ENCODE results near the gene DIDO1. TPM values are rescaled to one million over a fixed set of nuclear protein-coding genes. Genes with fewer than 3 reads are reported as not detected.

DIDO1 gene
- total RNA-seq, 1 donor from 2014 or later = 58.1 TPM

DNA sequence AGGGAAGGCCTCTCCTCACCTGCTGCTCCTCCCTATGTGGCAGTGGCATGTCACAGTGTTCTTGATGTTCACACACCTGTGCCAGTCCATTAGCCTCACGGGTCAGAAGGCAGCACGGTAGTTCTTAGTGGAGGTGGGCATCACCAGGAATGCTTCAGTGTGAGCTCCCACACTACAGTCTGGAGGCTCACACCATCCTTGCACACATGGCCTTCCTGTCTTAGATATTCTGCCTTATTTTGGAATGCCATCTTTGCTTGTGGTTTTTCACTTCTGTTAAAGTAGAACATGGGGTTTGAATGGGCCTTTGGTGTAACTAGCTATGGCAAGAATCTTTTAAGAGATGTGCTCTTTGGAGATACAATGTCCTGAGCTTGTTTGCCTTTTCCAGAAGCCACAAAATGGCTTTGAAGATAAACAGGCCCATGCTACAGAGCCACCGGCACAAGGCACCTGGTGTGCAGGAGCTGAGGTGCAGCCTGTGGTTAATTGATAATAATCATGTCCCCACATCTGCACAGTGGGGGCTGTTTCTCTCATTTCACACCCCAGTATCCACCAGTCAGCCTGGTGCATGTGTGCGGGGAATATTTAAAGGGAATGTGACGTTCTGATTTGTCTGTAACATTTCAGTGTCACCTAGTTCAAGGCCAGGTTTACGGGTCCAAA is 23.0 kb upstream of the DIDO1 start:
- H3K4me3 Mint-ChIP-seq = no peak overlapping the region
- H3K4me1 Mint-ChIP-seq (ENCODE audit: unreplicated experiment) = no peaks in the 10 kb centered on the region
- peaks cover 37% of the 10 kb centered on the region for H3K36me3 Mint-ChIP-seq
- no peaks in the 10 kb centered on the region for H3K9me3 Mint-ChIP-seq
- TF ChIP-seq, protein P1, sequence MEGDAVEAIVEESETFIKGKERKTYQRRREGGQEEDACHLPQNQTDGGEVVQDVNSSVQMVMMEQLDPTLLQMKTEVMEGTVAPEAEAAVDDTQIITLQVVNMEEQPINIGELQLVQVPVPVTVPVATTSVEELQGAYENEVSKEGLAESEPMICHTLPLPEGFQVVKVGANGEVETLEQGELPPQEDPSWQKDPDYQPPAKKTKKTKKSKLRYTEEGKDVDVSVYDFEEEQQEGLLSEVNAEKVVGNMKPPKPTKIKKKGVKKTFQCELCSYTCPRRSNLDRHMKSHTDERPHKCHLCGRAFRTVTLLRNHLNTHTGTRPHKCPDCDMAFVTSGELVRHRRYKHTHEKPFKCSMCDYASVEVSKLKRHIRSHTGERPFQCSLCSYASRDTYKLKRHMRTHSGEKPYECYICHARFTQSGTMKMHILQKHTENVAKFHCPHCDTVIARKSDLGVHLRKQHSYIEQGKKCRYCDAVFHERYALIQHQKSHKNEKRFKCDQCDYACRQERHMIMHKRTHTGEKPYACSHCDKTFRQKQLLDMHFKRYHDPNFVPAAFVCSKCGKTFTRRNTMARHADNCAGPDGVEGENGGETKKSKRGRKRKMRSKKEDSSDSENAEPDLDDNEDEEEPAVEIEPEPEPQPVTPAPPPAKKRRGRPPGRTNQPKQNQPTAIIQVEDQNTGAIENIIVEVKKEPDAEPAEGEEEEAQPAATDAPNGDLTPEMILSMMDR (conservative IDR thresholded peaks at IDR 0.05) = no peak
- no peak for DNase-seq (ENCODE audit: extremely low spot score, unreplicated experiment)
- no peaks in the 10 kb centered on the region for H3K27me3 Mint-ChIP-seq
- no peak overlapping the region for H3K27ac Mint-ChIP-seq

DNA sequence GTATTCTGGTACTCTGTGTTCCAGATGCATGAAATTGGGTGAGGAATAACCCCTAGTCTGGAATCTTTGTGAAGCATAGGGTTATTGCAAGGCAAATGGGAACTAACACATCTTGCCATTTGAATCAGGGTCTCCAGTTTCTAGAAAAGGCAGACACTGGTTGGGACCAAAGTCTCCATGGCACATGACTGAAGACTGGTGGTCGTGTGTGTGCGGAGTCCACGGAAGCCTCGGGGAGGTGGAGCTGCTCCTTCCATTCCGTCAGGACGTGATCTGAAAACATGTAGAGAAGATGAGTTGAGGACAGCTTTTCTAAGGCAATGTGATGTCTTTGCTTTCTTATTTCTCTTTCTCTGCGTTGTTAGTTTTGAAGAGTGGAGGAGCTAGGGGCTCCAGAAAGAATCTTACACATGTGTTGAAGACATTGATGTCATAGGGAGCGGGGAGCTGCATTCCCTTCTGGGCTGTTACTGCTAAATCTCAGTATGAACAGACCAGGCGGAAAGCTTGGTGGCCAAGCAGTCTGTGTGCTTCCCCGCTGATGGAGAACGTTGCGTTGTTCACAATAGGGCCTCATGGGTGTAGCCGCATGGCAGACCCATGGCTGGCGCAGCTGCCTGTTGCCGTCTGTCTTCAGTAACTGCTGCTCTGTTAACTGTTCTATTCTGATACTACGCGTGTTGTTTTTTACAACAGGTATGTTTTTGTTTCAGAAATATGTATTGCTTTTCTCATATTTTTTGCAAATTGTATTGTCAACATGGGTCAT is 21.4 kb upstream of the DIDO1 start:
- Mint-ChIP-seq H3K27ac (no peak overlapping the region), H3K4me1 (ENCODE audit: unreplicated experiment) (no peaks in the 10 kb centered on the region), H3K27me3 (no peaks in the 10 kb centered on the region), H3K36me3 (peaks cover 40% of the 10 kb centered on the region), H3K9me3 (no peaks in the 10 kb centered on the region), H3K4me3 (no peak overlapping the region)
- TF ChIP-seq, protein P1 (conservative IDR thresholded peaks at IDR 0.05) = no peak
- DNase-seq (ENCODE audit: extremely low spot score, unreplicated experiment) = no peak

DNA sequence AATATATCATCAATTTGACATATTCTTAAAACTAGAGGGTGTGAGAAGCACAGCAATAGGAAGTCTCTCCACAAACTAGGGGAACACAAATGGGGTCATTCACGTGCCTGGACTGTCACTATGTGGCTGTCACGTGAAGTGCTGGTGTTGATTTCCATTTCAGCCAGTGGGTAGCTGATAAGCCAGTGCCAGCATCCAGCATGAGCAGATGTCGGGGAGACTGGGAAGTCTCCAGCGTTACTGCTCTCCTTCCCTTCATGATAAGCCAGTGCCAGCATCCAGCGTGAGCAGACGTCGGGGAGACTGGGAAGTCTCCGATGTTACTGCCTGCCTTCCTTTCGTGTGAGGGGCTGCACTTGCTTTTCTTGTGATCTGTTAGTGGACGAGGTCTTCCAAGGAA is 20.6 kb upstream of the DIDO1 start:
- TF ChIP-seq, protein P1 (conservative IDR thresholded peaks at IDR 0.05) = no peak
- H3K36me3 Mint-ChIP-seq = peaks cover 40% of the 10 kb centered on the region
- H3K9me3 Mint-ChIP-seq = no peaks in the 10 kb centered on the region
- DNase-seq (ENCODE audit: extremely low spot score, unreplicated experiment) = no peak
- H3K27ac Mint-ChIP-seq = no peak overlapping the region
- H3K4me3 Mint-ChIP-seq = no peak overlapping the region
- H3K4me1 Mint-ChIP-seq (ENCODE audit: unreplicated experiment) = no peaks in the 10 kb centered on the region
- H3K27me3 Mint-ChIP-seq = no peaks in the 10 kb centered on the region

DNA sequence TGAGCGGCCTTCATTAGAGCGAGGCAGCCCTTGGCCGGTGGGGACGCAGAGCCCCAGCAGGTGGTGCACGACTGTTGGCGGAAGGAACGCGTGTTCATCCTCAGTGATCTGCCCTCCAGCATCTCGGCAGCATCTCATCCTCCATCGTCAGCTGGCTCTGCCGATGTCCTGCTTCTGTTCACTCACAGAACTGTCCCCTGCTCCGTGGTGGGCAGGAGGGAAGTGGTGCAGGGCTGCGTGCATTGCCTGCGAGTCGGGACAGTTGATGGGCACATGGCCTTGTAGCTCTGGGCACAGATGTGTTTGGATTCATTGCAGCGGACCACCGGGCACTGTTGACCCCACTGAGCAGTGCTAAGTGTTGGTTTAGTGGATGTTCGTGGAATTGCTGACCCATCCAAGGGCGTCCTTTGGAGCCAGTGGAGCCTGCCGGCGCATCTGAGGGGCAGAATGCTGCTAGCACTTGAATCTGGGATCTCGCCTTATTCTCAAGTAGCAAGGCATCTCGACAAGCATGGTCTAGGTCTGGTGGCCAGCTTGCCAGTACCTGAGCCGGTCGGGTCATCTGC is 19.6 kb upstream of the DIDO1 start:
- Mint-ChIP-seq H3K4me3 (no peak overlapping the region), H3K27ac (no peak overlapping the region), H3K9me3 (no peaks in the 10 kb centered on the region), H3K36me3 (peaks cover 47% of the 10 kb centered on the region), H3K27me3 (no peaks in the 10 kb centered on the region), H3K4me1 (ENCODE audit: unreplicated experiment) (peaks cover 6% of the 10 kb centered on the region)
- no peak for DNase-seq (ENCODE audit: extremely low spot score, unreplicated experiment)
- TF ChIP-seq, protein P1 (conservative IDR thresholded peaks at IDR 0.05) = no peak

DNA sequence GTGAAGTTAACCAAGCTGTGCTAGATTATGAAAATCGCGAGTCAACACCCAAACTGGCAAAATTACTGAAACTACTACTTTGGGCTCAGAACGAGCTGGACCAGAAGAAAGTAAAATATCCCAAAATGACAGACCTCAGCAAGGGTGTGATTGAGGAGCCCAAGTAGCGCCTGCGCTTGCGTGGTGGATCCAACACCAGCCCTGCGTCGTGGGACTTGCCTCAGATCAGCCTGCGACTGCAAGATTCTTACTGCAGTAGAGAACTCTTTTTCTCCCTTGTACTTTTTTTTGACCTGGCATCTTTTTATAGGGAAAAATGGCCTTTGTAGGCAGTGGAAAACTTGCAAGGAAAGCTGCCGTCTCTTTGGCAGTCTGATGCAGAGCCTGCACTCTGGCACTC is 18.4 kb upstream of the DIDO1 start:
- peaks cover 41% of the 10 kb centered on the region for H3K36me3 Mint-ChIP-seq
- no peak for DNase-seq (ENCODE audit: extremely low spot score, unreplicated experiment)
- peaks cover 7% of the 10 kb centered on the region for H3K4me1 Mint-ChIP-seq (ENCODE audit: unreplicated experiment)
- no peaks in the 10 kb centered on the region for H3K9me3 Mint-ChIP-seq
- TF ChIP-seq, protein P1 (conservative IDR thresholded peaks at IDR 0.05) = no peak
- no peak overlapping the region for H3K4me3 Mint-ChIP-seq
- H3K27ac Mint-ChIP-seq = no peak overlapping the region
- H3K27me3 Mint-ChIP-seq = no peaks in the 10 kb centered on the region

Measured in type B pancreatic cell (in vitro differentiated cells).